ENCODE results near the gene UBXN7. TPM values are rescaled to one million over a fixed set of nuclear protein-coding genes. Genes with fewer than 3 reads are reported as not detected.
A peak's percentile ranks its signal among the peaks of the same experiment; 100 is the strongest.

UBXN7 gene
- total and polyA plus RNA-seq, 9 of the 15 experiments (the other 6 are each of a cell fraction or from before 2014, with no cell fraction given), result 3.5 to 44.6 (median 13.4) TPM

- TF ChIP-seq CREB1 (IDR thresholded peaks at IDR 0.05) (no peak), CREB1 (CRISPR knock-in tag; IDR thresholded peaks at IDR 0.05) (no peak), ZNF316 (IDR thresholded peaks at IDR 0.05) (peak; percentile 98), SIN3A (IDR thresholded peaks at IDR 0.05; ENCODE audit: borderline replicate concordance in 2 of 2, control insufficient read depth in 1 of 2, low read depth in 2 of 2, low read length in 2 of 2) (no peak), HES1 (IDR thresholded peaks at IDR 0.05; ENCODE audit: low read depth) (no peak)
- TF ChIP-seq, protein P1, sequence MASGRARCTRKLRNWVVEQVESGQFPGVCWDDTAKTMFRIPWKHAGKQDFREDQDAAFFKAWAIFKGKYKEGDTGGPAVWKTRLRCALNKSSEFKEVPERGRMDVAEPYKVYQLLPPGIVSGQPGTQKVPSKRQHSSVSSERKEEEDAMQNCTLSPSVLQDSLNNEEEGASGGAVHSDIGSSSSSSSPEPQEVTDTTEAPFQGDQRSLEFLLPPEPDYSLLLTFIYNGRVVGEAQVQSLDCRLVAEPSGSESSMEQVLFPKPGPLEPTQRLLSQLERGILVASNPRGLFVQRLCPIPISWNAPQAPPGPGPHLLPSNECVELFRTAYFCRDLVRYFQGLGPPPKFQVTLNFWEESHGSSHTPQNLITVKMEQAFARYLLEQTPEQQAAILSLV (tag; IDR thresholded peaks at IDR 0.05), result no peak
- TF ChIP-seq, protein P2, sequence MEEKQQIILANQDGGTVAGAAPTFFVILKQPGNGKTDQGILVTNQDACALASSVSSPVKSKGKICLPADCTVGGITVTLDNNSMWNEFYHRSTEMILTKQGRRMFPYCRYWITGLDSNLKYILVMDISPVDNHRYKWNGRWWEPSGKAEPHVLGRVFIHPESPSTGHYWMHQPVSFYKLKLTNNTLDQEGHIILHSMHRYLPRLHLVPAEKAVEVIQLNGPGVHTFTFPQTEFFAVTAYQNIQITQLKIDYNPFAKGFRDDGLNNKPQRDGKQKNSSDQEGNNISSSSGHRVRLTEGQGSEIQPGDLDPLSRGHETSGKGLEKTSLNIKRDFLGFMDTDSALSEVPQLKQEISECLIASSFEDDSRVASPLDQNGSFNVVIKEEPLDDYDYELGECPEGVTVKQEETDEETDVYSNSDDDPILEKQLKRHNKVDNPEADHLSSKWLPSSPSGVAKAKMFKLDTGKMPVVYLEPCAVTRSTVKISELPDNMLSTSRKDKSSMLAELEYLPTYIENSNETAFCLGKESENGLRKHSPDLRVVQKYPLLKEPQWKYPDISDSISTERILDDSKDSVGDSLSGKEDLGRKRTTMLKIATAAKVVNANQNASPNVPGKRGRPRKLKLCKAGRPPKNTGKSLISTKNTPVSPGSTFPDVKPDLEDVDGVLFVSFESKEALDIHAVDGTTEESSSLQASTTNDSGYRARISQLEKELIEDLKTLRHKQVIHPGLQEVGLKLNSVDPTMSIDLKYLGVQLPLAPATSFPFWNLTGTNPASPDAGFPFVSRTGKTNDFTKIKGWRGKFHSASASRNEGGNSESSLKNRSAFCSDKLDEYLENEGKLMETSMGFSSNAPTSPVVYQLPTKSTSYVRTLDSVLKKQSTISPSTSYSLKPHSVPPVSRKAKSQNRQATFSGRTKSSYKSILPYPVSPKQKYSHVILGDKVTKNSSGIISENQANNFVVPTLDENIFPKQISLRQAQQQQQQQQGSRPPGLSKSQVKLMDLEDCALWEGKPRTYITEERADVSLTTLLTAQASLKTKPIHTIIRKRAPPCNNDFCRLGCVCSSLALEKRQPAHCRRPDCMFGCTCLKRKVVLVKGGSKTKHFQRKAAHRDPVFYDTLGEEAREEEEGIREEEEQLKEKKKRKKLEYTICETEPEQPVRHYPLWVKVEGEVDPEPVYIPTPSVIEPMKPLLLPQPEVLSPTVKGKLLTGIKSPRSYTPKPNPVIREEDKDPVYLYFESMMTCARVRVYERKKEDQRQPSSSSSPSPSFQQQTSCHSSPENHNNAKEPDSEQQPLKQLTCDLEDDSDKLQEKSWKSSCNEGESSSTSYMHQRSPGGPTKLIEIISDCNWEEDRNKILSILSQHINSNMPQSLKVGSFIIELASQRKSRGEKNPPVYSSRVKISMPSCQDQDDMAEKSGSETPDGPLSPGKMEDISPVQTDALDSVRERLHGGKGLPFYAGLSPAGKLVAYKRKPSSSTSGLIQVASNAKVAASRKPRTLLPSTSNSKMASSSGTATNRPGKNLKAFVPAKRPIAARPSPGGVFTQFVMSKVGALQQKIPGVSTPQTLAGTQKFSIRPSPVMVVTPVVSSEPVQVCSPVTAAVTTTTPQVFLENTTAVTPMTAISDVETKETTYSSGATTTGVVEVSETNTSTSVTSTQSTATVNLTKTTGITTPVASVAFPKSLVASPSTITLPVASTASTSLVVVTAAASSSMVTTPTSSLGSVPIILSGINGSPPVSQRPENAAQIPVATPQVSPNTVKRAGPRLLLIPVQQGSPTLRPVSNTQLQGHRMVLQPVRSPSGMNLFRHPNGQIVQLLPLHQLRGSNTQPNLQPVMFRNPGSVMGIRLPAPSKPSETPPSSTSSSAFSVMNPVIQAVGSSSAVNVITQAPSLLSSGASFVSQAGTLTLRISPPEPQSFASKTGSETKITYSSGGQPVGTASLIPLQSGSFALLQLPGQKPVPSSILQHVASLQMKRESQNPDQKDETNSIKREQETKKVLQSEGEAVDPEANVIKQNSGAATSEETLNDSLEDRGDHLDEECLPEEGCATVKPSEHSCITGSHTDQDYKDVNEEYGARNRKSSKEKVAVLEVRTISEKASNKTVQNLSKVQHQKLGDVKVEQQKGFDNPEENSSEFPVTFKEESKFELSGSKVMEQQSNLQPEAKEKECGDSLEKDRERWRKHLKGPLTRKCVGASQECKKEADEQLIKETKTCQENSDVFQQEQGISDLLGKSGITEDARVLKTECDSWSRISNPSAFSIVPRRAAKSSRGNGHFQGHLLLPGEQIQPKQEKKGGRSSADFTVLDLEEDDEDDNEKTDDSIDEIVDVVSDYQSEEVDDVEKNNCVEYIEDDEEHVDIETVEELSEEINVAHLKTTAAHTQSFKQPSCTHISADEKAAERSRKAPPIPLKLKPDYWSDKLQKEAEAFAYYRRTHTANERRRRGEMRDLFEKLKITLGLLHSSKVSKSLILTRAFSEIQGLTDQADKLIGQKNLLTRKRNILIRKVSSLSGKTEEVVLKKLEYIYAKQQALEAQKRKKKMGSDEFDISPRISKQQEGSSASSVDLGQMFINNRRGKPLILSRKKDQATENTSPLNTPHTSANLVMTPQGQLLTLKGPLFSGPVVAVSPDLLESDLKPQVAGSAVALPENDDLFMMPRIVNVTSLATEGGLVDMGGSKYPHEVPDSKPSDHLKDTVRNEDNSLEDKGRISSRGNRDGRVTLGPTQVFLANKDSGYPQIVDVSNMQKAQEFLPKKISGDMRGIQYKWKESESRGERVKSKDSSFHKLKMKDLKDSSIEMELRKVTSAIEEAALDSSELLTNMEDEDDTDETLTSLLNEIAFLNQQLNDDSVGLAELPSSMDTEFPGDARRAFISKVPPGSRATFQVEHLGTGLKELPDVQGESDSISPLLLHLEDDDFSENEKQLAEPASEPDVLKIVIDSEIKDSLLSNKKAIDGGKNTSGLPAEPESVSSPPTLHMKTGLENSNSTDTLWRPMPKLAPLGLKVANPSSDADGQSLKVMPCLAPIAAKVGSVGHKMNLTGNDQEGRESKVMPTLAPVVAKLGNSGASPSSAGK (IDR thresholded peaks at IDR 0.05), result peak; percentile 61
These were observed 92.6 kb downstream of the UBXN7 start (continued) for GRCh38 chr3:196339493-196340254.

Measured in K562 (cell line).